SK-N-SH (cell line): ENCODE data around the gene FBXO42. TPM values are rescaled to one million over a fixed set of nuclear protein-coding genes. Genes with fewer than 3 reads are reported as not detected.

Source experiments
- CTCF ChIA-PET: fragments of 300-600, 350-600 bp; formaldehyde crosslinking; extraction: SDS; loops from one replicate; lab custom pipeline; 2021; lab: Yijun Ruan, JAX
- POLR2A ChIA-PET: fragments of 350-600 bp; sonication (Branson Sonifier 250); formaldehyde crosslinking; extraction: SDS; loops from one replicate; lab custom pipeline; 2020; ENCODE audit warnings: antibody characterized with exemption, inconsistent platforms; lab: Yijun Ruan, JAX
- DNase-seq: peaks from one replicate; pipeline ENCODE4 v3.0.0; 2012
- H2AFZ ChIP-seq: fragments of 200-600 bp; sonication (generic); 2 replicates; pipeline ENCODE4 v1.8.1; 2016; ENCODE audit warnings: antibody characterized with exemption, mild to moderate bottlenecking, low read depth
- H3F3A ChIP-seq: fragments of 200-600 bp; sonication (generic); replicated peaks from 2 replicates; pipeline ENCODE3; 2016; ENCODE audit warnings: antibody characterized with exemption, mild to moderate bottlenecking; ENCODE audit not compliant: insufficient read depth
- H3K27ac ChIP-seq, 2 experiments: fragments of 200-500 bp in 1 of 2; fragments of 200-600 bp in 1 of 2; sonication (Bioruptor generic) in 1 of 2; sonication (generic), shearing (Covaris generic) in 1 of 2; 2 replicates each; pipeline versions ENCODE4 v1.5.1 to v1.6.1; 2014 to 2016; ENCODE audit warnings: low read depth in 2 of 2, inconsistent platforms in 1 of 2, low read length in 1 of 2, mild to moderate bottlenecking in 1 of 2, mixed read lengths in 1 of 2
- H3K27me3 ChIP-seq: fragments of 200-600 bp; sonication (generic), shearing (Covaris generic); 2 replicates; pipeline ENCODE4 v1.6.1; 2016; ENCODE audit warnings: mixed run types; ENCODE audit not compliant: insufficient read depth
- H3K36me3 ChIP-seq, 2 experiments: fragments of 200-500 bp in 1 of 2; fragments of 200-600 bp in 1 of 2; sonication (Bioruptor generic) in 1 of 2; sonication (generic) in 1 of 2; replicated peaks in 1 of 2; 2 replicates each; pipeline versions ENCODE3 to v1.5.1; 2014 to 2016; ENCODE audit warnings: low read length in 1 of 2, mild to moderate bottlenecking in 1 of 2; ENCODE audit not compliant: insufficient read depth in 2 of 2, control insufficient read depth in 1 of 2
- H3K4me1 ChIP-seq, 2 experiments: fragments of 200-500 bp in 1 of 2; fragments of 200-600 bp in 1 of 2; sonication (Bioruptor generic) in 1 of 2; sonication (generic), shearing (Covaris generic) in 1 of 2; 2 replicates each; pipeline versions ENCODE4 v1.5.1 to v1.6.1; 2014 to 2016; ENCODE audit warnings: low read depth in 1 of 2, low read length in 1 of 2, mixed run types in 1 of 2; ENCODE audit not compliant: insufficient read depth in 2 of 2, control insufficient read depth in 1 of 2
- H3K4me2 ChIP-seq: fragments of 200-600 bp; sonication (generic), shearing (Covaris generic); 2 replicates; pipeline ENCODE4 v1.6.1; 2017; ENCODE audit warnings: mixed run types
- H3K4me3 ChIP-seq, 2 experiments: fragments of 200-500 bp in 1 of 2; fragments of 200-600 bp in 1 of 2; sonication (Bioruptor generic) in 1 of 2; sonication (generic), shearing (Covaris generic) in 1 of 2; 2 replicates each; pipeline versions ENCODE4 v1.5.1 to v1.8.1; 2014 to 2016; ENCODE audit warnings: low read depth in 2 of 2, inconsistent platforms in 1 of 2, low read length in 1 of 2, mild to moderate bottlenecking in 1 of 2, mixed read lengths in 1 of 2, moderate library complexity in 1 of 2
- H3K79me2 ChIP-seq: fragments of 200-600 bp; sonication (generic); 2 replicates; pipeline ENCODE4 v1.8.1; 2017; ENCODE audit warnings: mild to moderate bottlenecking; ENCODE audit not compliant: insufficient read depth
- H3K9ac ChIP-seq: fragments of 200-600 bp; sonication (generic); 2 replicates; pipeline ENCODE4 v1.6.1; 2017; ENCODE audit warnings: mixed run types
- H3K9me2 ChIP-seq: fragments of 200-600 bp; sonication (generic); 2 replicates; pipeline ENCODE4 v1.6.1; 2017; ENCODE audit warnings: mixed run types
- H3K9me3 ChIP-seq: fragments of 200-600 bp; sonication (generic); 2 replicates; pipeline ENCODE4 v1.6.1; 2017; ENCODE audit warnings: mixed run types, mild to moderate bottlenecking, moderate library complexity
- H4K20me1 ChIP-seq: fragments of 200-600 bp; sonication (generic); 2 replicates; pipeline ENCODE4 v1.6.1; 2017; ENCODE audit warnings: mild to moderate bottlenecking, mixed run types; ENCODE audit not compliant: insufficient read depth
- ELF1 ChIP-seq: IDR thresholded peaks from 2 replicates; pipeline ENCODE4 v1.4.0; 2012
- EP300 ChIP-seq, 2 experiments: IDR thresholded peaks; 2 replicates each; pipeline versions ENCODE4 v1.4.0 to v1.6.1; 2012; ENCODE audit warnings: borderline replicate concordance in 1 of 2, low read depth in 1 of 2, low read length in 1 of 2
- FOSL2 ChIP-seq: IDR thresholded peaks from 2 replicates; pipeline ENCODE4 v1.4.0; 2012; ENCODE audit warnings: low read depth, mild to moderate bottlenecking, moderate library complexity, borderline replicate concordance
- FOXJ3 ChIP-seq: sonication (generic); formaldehyde crosslinking; IDR thresholded peaks from 2 replicates; pipeline ENCODE4 v1.5.1; 2020; ENCODE audit warnings: mild to moderate bottlenecking, missing genetic modification reagents
- FOXM1 ChIP-seq: IDR thresholded peaks from 2 replicates; pipeline ENCODE4 v1.4.0; 2012; ENCODE audit warnings: low read depth, mild to moderate bottlenecking
- GATA2 ChIP-seq: sonication (generic); formaldehyde crosslinking; IDR thresholded peaks from 2 replicates; pipeline ENCODE4 v1.5.0; 2020; ENCODE audit warnings: mild to moderate bottlenecking, missing genetic modification reagents
- MEF2A ChIP-seq: IDR thresholded peaks from 2 replicates; pipeline ENCODE4 v1.4.0; 2012; ENCODE audit warnings: low read depth, borderline replicate concordance
- MXI1 ChIP-seq: IDR thresholded peaks from 2 replicates; pipeline ENCODE4 v1.6.1; 2012; ENCODE audit warnings: mild to moderate bottlenecking, low read depth, low read length, improper control_type of control experiment
- NFIC ChIP-seq: IDR thresholded peaks from 2 replicates; pipeline ENCODE4 v1.4.0; 2012; ENCODE audit warnings: borderline replicate concordance
- RCOR1 ChIP-seq: fragments of 150-350 bp; IDR thresholded peaks from 2 replicates; pipeline ENCODE4 v1.6.1; 2017; ENCODE audit warnings: antibody characterized with exemption, low read length
- SIN3A ChIP-seq: IDR thresholded peaks from 2 replicates; pipeline ENCODE4 v1.6.1; 2012; ENCODE audit warnings: low read depth, mild to moderate bottlenecking, low read length, moderate library complexity, borderline replicate concordance
- SMC3 ChIP-seq: IDR thresholded peaks from 2 replicates; pipeline ENCODE4 v1.6.1; 2012; ENCODE audit warnings: low read depth, low read length, improper control_type of control experiment
- TEAD4 ChIP-seq: IDR thresholded peaks from 2 replicates; pipeline ENCODE4 v1.4.0; 2012; ENCODE audit warnings: mild to moderate bottlenecking, borderline replicate concordance; ENCODE audit not compliant: insufficient read depth
- WGBS: methylation state at CpG from one replicate; pipeline ENCODE4 v1.1.6; 2017; ENCODE audit warnings: low lambda C conversion rate; 5-methylcytosine and 5-hydroxymethylcytosine counted together
- polyA plus RNA-seq, 3 experiments: library from polyadenylated mRNA; depleted of rRNA; stranded (reverse); fragments of >200 nt; gene quantifications; 2 replicates each; pipeline ENCODE4 v1.2.3, GENCODE V29; 2012
- TF ChIP-seq, protein P1 (sequence below): fragments of 200-600 bp; sonication (generic); IDR thresholded peaks from 2 replicates; pipeline ENCODE4 v1.6.1; 2017; ENCODE audit warnings: antibody characterized with exemption, mild to moderate bottlenecking, moderate library complexity
- TF ChIP-seq, protein P2 (sequence below): fragments of 150-350 bp; IDR thresholded peaks from 2 replicates; pipeline ENCODE4 v1.6.1; 2016; ENCODE audit warnings: mild to moderate bottlenecking, low read depth, low read length
- TF ChIP-seq, protein P3 (sequence below): IDR thresholded peaks from 2 replicates; pipeline ENCODE4 v1.4.0; 2012; ENCODE audit warnings: low read depth, borderline replicate concordance
- TF ChIP-seq, protein P4 (sequence below): IDR thresholded peaks from 2 replicates; pipeline ENCODE4; 2012
- TF ChIP-seq, protein P5 (sequence below): IDR thresholded peaks from 2 replicates; pipeline ENCODE4 v1.4.0; 2012; ENCODE audit warnings: low read depth
- TF ChIP-seq, protein P6 (sequence below): IDR thresholded peaks from 2 replicates; pipeline ENCODE4 v1.6.1; 2012; ENCODE audit warnings: mild to moderate bottlenecking, low read depth, low read length, moderate library complexity

The FBXO42 gene
- polyA plus RNA-seq, 1 of the 3 experiments (the other 2 are of a cell fraction) = 8.6 TPM

DNA sequence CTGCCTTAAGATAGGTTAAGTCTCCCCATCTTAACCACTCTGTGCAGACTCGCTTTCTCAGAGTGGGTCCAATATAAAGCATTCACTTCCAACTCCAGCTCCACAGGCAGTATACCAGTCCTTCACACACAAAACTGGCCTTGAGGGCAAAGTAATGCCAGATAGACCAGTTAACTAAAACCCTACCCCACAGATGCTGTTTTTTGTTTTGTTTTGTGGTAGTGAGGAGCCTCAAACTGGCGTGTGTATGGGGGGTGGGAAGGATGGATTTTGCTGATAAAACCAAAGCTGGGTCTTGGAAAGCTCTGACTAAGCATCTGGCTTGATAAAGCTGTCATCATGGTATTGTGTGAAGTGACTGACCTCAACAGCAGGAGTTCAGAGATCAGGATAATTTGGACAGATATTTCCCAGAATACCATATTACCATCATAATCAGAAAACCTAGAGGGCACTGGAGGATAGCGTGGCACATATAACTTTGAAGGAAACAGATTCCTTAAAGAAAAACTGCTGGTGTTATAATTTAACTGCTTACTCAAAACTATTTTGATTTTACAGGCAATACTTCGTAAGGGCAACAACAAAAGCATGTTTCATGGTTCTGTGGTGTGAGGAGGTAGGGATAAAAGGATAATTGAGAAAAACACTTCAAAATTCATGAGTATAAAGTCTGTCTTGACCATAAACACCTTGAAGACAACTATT, 85.7 kb downstream of the FBXO42 start (continued):
- TF ChIP-seq TEAD4 = no peak
- TF ChIP-seq, protein P1, sequence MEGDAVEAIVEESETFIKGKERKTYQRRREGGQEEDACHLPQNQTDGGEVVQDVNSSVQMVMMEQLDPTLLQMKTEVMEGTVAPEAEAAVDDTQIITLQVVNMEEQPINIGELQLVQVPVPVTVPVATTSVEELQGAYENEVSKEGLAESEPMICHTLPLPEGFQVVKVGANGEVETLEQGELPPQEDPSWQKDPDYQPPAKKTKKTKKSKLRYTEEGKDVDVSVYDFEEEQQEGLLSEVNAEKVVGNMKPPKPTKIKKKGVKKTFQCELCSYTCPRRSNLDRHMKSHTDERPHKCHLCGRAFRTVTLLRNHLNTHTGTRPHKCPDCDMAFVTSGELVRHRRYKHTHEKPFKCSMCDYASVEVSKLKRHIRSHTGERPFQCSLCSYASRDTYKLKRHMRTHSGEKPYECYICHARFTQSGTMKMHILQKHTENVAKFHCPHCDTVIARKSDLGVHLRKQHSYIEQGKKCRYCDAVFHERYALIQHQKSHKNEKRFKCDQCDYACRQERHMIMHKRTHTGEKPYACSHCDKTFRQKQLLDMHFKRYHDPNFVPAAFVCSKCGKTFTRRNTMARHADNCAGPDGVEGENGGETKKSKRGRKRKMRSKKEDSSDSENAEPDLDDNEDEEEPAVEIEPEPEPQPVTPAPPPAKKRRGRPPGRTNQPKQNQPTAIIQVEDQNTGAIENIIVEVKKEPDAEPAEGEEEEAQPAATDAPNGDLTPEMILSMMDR = no peak
- TF ChIP-seq, protein P2, sequence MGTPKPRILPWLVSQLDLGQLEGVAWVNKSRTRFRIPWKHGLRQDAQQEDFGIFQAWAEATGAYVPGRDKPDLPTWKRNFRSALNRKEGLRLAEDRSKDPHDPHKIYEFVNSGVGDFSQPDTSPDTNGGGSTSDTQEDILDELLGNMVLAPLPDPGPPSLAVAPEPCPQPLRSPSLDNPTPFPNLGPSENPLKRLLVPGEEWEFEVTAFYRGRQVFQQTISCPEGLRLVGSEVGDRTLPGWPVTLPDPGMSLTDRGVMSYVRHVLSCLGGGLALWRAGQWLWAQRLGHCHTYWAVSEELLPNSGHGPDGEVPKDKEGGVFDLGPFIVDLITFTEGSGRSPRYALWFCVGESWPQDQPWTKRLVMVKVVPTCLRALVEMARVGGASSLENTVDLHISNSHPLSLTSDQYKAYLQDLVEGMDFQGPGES = no peak

DNA sequence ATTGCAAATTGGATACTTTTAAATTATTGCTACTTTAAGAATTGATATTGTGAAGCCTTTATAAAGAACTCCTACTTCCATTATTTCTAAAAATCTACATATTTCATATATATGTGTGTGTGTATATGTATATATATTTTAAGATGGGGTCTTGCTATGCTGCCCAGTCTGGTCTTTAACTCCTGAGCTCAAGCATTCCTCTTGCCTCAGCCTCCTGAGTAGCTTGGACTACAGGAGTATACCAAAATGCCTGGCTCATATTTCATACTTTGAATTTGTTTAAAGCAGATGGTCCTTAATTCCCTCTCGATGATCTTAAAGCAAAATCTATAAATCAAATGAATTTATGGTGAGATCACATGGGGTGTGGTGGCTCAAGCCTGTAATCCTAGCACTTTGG, 90.2 kb downstream of the FBXO42 start:
- Histone ChIP-seq H4K20me1 (0 out of 2 replicates have a peak, but pooled peaks cover under 1% of the 10 kb centered on the region), H3K4me1 (peaks cover 5 to 12% of the 10 kb centered on the region in 2 experiments), H3K27ac (no peak overlapping the region), H3K9me3 (no peaks in the 10 kb centered on the region), H3K27me3 (no peaks in the 10 kb centered on the region), H3F3A (peaks cover 20% of the 10 kb centered on the region), H3K4me3 (no peak overlapping the region), H3K9me2 (no peaks in the 10 kb centered on the region), H3K36me3 (no peaks in the 10 kb centered on the region), H3K4me2 (no peak overlapping the region), H3K79me2 (peaks cover 46% of the 10 kb centered on the region), H3K9ac (no peak overlapping the region), H2AFZ (no peak overlapping the region)
- 100% methylated on average over 1 of the region's 1 CpG for WGBS
- DNase-seq = no peak
- POLR2A ChIA-PET = no interaction called here
- CTCF ChIA-PET = interaction anchor here (0.7 to 2.1 kb wide), 2 partner anchors 15 to 18 kb away, joined by 5 to 7 read pairs; no protein-coding TSS in a partner anchor
- TF ChIP-seq SMC3 (no peak), MXI1 (no peak), FOXM1 (no peak), GATA2 (CRISPR knock-in tag) (no peak), FOSL2 (no peak), NFIC (no peak), SIN3A (no peak), ELF1 (no peak), FOXJ3 (CRISPR knock-in tag) (no peak), RCOR1 (no peak), MEF2A (no peak), EP300 (IDR thresholded peaks at IDR 0.05; ENCODE audit: borderline replicate concordance in 1 of 2, low read depth in 1 of 2, low read length in 1 of 2) (no peak)
- TF ChIP-seq, protein P3, sequence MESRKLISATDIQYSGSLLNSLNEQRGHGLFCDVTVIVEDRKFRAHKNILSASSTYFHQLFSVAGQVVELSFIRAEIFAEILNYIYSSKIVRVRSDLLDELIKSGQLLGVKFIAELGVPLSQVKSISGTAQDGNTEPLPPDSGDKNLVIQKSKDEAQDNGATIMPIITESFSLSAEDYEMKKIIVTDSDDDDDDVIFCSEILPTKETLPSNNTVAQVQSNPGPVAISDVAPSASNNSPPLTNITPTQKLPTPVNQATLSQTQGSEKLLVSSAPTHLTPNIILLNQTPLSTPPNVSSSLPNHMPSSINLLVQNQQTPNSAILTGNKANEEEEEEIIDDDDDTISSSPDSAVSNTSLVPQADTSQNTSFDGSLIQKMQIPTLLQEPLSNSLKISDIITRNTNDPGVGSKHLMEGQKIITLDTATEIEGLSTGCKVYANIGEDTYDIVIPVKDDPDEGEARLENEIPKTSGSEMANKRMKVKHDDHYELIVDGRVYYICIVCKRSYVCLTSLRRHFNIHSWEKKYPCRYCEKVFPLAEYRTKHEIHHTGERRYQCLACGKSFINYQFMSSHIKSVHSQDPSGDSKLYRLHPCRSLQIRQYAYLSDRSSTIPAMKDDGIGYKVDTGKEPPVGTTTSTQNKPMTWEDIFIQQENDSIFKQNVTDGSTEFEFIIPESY = no peak
- TF ChIP-seq, protein P4, sequence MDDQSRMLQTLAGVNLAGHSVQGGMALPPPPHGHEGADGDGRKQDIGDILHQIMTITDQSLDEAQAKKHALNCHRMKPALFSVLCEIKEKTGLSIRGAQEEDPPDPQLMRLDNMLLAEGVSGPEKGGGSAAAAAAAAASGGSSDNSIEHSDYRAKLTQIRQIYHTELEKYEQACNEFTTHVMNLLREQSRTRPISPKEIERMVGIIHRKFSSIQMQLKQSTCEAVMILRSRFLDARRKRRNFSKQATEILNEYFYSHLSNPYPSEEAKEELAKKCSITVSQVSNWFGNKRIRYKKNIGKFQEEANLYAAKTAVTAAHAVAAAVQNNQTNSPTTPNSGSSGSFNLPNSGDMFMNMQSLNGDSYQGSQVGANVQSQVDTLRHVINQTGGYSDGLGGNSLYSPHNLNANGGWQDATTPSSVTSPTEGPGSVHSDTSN = no peak
- TF ChIP-seq, protein P5, sequence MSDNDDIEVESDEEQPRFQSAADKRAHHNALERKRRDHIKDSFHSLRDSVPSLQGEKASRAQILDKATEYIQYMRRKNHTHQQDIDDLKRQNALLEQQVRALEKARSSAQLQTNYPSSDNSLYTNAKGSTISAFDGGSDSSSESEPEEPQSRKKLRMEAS = no peak
- TF ChIP-seq, protein P6, sequence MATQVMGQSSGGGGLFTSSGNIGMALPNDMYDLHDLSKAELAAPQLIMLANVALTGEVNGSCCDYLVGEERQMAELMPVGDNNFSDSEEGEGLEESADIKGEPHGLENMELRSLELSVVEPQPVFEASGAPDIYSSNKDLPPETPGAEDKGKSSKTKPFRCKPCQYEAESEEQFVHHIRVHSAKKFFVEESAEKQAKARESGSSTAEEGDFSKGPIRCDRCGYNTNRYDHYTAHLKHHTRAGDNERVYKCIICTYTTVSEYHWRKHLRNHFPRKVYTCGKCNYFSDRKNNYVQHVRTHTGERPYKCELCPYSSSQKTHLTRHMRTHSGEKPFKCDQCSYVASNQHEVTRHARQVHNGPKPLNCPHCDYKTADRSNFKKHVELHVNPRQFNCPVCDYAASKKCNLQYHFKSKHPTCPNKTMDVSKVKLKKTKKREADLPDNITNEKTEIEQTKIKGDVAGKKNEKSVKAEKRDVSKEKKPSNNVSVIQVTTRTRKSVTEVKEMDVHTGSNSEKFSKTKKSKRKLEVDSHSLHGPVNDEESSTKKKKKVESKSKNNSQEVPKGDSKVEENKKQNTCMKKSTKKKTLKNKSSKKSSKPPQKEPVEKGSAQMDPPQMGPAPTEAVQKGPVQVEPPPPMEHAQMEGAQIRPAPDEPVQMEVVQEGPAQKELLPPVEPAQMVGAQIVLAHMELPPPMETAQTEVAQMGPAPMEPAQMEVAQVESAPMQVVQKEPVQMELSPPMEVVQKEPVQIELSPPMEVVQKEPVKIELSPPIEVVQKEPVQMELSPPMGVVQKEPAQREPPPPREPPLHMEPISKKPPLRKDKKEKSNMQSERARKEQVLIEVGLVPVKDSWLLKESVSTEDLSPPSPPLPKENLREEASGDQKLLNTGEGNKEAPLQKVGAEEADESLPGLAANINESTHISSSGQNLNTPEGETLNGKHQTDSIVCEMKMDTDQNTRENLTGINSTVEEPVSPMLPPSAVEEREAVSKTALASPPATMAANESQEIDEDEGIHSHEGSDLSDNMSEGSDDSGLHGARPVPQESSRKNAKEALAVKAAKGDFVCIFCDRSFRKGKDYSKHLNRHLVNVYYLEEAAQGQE = no peak
